A549 (cell line): Measurements from ENCODE around the gene EPB41L5.

Source experiments
- CTCF ChIP-seq: fragments of >200 bp; sonication (Bioruptor Twin); formaldehyde crosslinking; IDR thresholded peaks from 3 replicates; pipeline ENCODE4 v1.5.1; 2016
- HOXA7 ChIP-seq: fragments of 250-450 bp; sonication (Bioruptor Pico); IDR thresholded peaks from 2 replicates; pipeline ENCODE4 v1.5.0; 2020; ENCODE audit warnings: mild to moderate bottlenecking, moderate library complexity
- JUNB ChIP-seq: fragments of >200 bp; sonication (Bioruptor Twin); formaldehyde crosslinking; IDR thresholded peaks from 2 replicates; pipeline ENCODE4 v1.6.1; 2016
- MAX ChIP-seq: IDR thresholded peaks from 2 replicates; pipeline ENCODE4 v1.6.1; 2012
- RNF2 ChIP-seq: fragments of 200-600 bp; sonication (generic); IDR thresholded peaks from 2 replicates; pipeline ENCODE4 v1.6.1; 2016; ENCODE audit warnings: low read depth, mild to moderate bottlenecking, antibody characterized with exemption, moderate library complexity, borderline replicate concordance

GRCh38 chr2:119981896-119982295 is 31.0 kb upstream of the EPB41L5 start:
- TF ChIP-seq RNF2 (no peak), HOXA7 (CRISPR knock-in tag) (no peak), CTCF (no peak), JUNB (no peak), MAX (no peak)
